Neuronal stem cell (in vitro differentiated cells): ENCODE measurements around the gene FAM43B. TPM values are rescaled to one million over a fixed set of nuclear protein-coding genes. Genes with fewer than 3 reads are reported as not detected.

Experiments
- DNase-seq: peaks from one replicate; pipeline ENCODE4 v3.0.0-alpha.2; 2013; ENCODE audit warnings: low spot score
- H2AFZ ChIP-seq: one replicate; pipeline ENCODE4 v1.6.1; 2013; ENCODE audit warnings: mild to moderate bottlenecking, low read length, inconsistent platforms
- H2AK5ac ChIP-seq: 2 replicates; pipeline ENCODE4 v1.6.1; 2013; ENCODE audit warnings: low read depth, mild to moderate bottlenecking, inconsistent platforms, low read length, moderate library complexity, mixed read lengths
- H2BK120ac ChIP-seq: 2 replicates; pipeline ENCODE4 v1.6.1; 2013; ENCODE audit warnings: low read depth, mild to moderate bottlenecking, inconsistent platforms, low read length, moderate library complexity, mixed read lengths
- H2BK12ac ChIP-seq: one replicate; pipeline ENCODE4 v1.6.1; 2013; ENCODE audit warnings: low read length, inconsistent platforms
- H2BK15ac ChIP-seq: 2 replicates; pipeline ENCODE4 v1.6.1; 2013; ENCODE audit warnings: mild to moderate bottlenecking, low read length, inconsistent platforms, mixed read lengths
- H2BK5ac ChIP-seq: one replicate; pipeline ENCODE4 v1.6.1; 2013; ENCODE audit warnings: inconsistent platforms, mild to moderate bottlenecking, low read length, moderate library complexity
- H3K14ac ChIP-seq: one replicate; pipeline ENCODE4 v1.6.1; 2013; ENCODE audit warnings: low read length, inconsistent platforms
- H3K18ac ChIP-seq: 2 replicates; pipeline ENCODE4 v1.6.1; 2013; ENCODE audit warnings: low read length, inconsistent platforms
- H3K23ac ChIP-seq: 2 replicates; pipeline ENCODE4 v1.6.1; 2013; ENCODE audit warnings: low read depth, mild to moderate bottlenecking, mixed read lengths, low read length, inconsistent platforms; ENCODE audit not compliant: poor library complexity
- H3K27ac ChIP-seq: replicated peaks from 3 replicates; pipeline ENCODE4 v1.5.1; 2013; ENCODE audit warnings: low read length, inconsistent platforms
- H3K27me3 ChIP-seq, 3 experiments: 2 replicates each; pipeline ENCODE4 v1.6.1; 2013; ENCODE audit warnings: low read length in 3 of 3, mild to moderate bottlenecking in 2 of 3, inconsistent platforms in 1 of 3, low read depth in 1 of 3, mixed read lengths in 1 of 3, moderate library complexity in 1 of 3; ENCODE audit not compliant: control insufficient read depth in 3 of 3, insufficient read depth in 3 of 3
- H3K36me3 ChIP-seq, 2 donors: replicated peaks in 1 of 2; 2 replicates each; pipeline ENCODE4 v1.6.1; 2013; ENCODE audit warnings: low read length in 2 of 2; ENCODE audit not compliant: control insufficient read depth in 2 of 2, insufficient read depth in 2 of 2
- H3K4ac ChIP-seq: 2 replicates; pipeline ENCODE4 v1.6.1; 2013; ENCODE audit warnings: inconsistent platforms, mild to moderate bottlenecking, low read length, moderate library complexity
- H3K4me1 ChIP-seq, 2 donors: 1 replicate in 1 of 2; 2 replicates in 1 of 2; pipeline ENCODE4 v1.6.1; 2013; ENCODE audit warnings: low read length in 2 of 2, low read depth in 1 of 2; ENCODE audit not compliant: control insufficient read depth in 2 of 2, insufficient read depth in 1 of 2
- H3K4me2 ChIP-seq: one replicate; pipeline ENCODE4 v1.6.1; 2013; ENCODE audit warnings: mild to moderate bottlenecking, low read length, inconsistent platforms; ENCODE audit not compliant: insufficient read depth, poor library complexity, severe bottlenecking
- H3K4me3 ChIP-seq, 2 donors: 2 replicates each; pipeline ENCODE4 v1.5.1; 2013; ENCODE audit warnings: low read length in 2 of 2, mild to moderate bottlenecking in 2 of 2, inconsistent platforms in 1 of 2, moderate library complexity in 1 of 2
- H3K79me1 ChIP-seq: one replicate; pipeline ENCODE4 v1.6.1; 2013; ENCODE audit warnings: low read depth, mild to moderate bottlenecking, inconsistent platforms, low read length, moderate library complexity
- H3K9ac ChIP-seq: one replicate; pipeline ENCODE4 v1.6.1; 2013; ENCODE audit warnings: mild to moderate bottlenecking, low read depth, low read length, inconsistent platforms; ENCODE audit not compliant: poor library complexity
- H3K9me3 ChIP-seq, 2 donors: replicated peaks in 1 of 2; 2 replicates each; pipeline versions ENCODE3 to v1.6.1; 2013; ENCODE audit warnings: low read length in 2 of 2, mild to moderate bottlenecking in 2 of 2, inconsistent platforms in 1 of 2, low read depth in 1 of 2, mixed read lengths in 1 of 2, moderate library complexity in 1 of 2; ENCODE audit not compliant: control insufficient read depth in 2 of 2, insufficient read depth in 1 of 2
- H4K8ac ChIP-seq: one replicate; pipeline ENCODE4 v1.6.1; 2013; ENCODE audit warnings: low read depth, mild to moderate bottlenecking, inconsistent platforms, low read length, moderate library complexity
- H4K91ac ChIP-seq: one replicate; pipeline ENCODE4 v1.6.1; 2013; ENCODE audit warnings: low read length, low read depth, mild to moderate bottlenecking, inconsistent platforms; ENCODE audit not compliant: poor library complexity
- whole genome bisulfite sequencing, 2 donors: extraction: QIAGEN DNeasy Blood & Tissue Kit; methylation state at CpG; one replicate each; pipeline ENCODE4 v1.1.7; 2013; ENCODE audit warnings: missing lambda C conversion rate in 2 of 2, mixed read lengths in 1 of 2; ENCODE audit not compliant: insufficient read length in 2 of 2, insufficient replicate concordance in 1 of 2; ENCODE audit errors: extremely low coverage in 2 of 2; 5-methylcytosine and 5-hydroxymethylcytosine counted together
- polyA plus RNA-seq, 2 experiments: library from polyadenylated mRNA; stranded (reverse); fragments of 200-250 nt; gene quantifications; one replicate each; pipeline ENCODE4 v1.2.3, GENCODE V29; 2013

The FAM43B gene
- polyA plus RNA-seq (2013, experiment 1 of 2) = 1.6 TPM
- polyA plus RNA-seq (2013, experiment 2 of 2) = 1.5 TPM

- no peaks in the 10 kb centered on the region for H3K36me3 ChIP-seq
- peaks cover 19 to 78% (median 54%) of the 10 kb centered on the region in 3 experiments for H3K27me3 ChIP-seq
- peak within 1 kb of the TSS; percentile 53 for H4K91ac ChIP-seq
- H2AK5ac ChIP-seq = peak within 1 kb of the TSS; percentile 70
- peak within 1 kb of the TSS; percentile 71 for H3K14ac ChIP-seq
- H3K27ac ChIP-seq = peak within 1 kb of the TSS; percentile 55
- no peak within 1 kb of the TSS for H3K4ac ChIP-seq
- peak within 1 kb of the TSS; percentile 94 for H2BK15ac ChIP-seq
- H3K4me3 ChIP-seq = peak within 1 kb of the TSS; percentile 46 to 83
- H2BK5ac ChIP-seq = peak within 1 kb of the TSS; percentile 19
- peak within 1 kb of the TSS; percentile 100 for H3K4me2 ChIP-seq
- H2BK120ac ChIP-seq = no peak within 1 kb of the TSS
- peak within 1 kb of the TSS; percentile 86 for H2AFZ ChIP-seq
- H4K8ac ChIP-seq = peak within 1 kb of the TSS; percentile 48
- H3K23ac ChIP-seq = peak within 1 kb of the TSS; percentile 93
- H2BK12ac ChIP-seq = peak within 1 kb of the TSS; percentile 94
- H3K9me3 ChIP-seq = no peaks in the 10 kb centered on the region
- no CpG with 5 or more reads among the region's 47 CpGs for WGBS, 2 donors
- peak within 1 kb of the TSS; percentile 94 for H3K18ac ChIP-seq
- H3K4me1 ChIP-seq = peaks cover 0 to 9% of the 10 kb centered on the region in 2 donors
- peak; percentile 80 for DNase-seq
- no peaks in the 10 kb centered on the region for H3K79me1 ChIP-seq
- H3K9ac ChIP-seq = peak within 1 kb of the TSS; percentile 92
Measured at GRCh38 chr1:20551945-20552727, at the start of gene FAM43B. Gene FAM43B (plus strand): TSS chr1:20552573. CDS start chr1:20552974, 401 bp downstream.

- H3K36me3 ChIP-seq = peaks cover 13 to 45% of the 10 kb centered on the region in 2 donors
- no peak overlapping the region for H3K4me2 ChIP-seq
- H3K4me3 ChIP-seq = no peak overlapping the region
- no peak overlapping the region for H3K27ac ChIP-seq
- H3K23ac ChIP-seq = no peak overlapping the region
- no peaks in the 10 kb centered on the region for H3K9me3 ChIP-seq
- no peak for DNase-seq
- no peak overlapping the region for H4K91ac ChIP-seq
- no peak overlapping the region for H3K4ac ChIP-seq
- H2BK120ac ChIP-seq = no peak overlapping the region
- no peak overlapping the region for H2BK5ac ChIP-seq
- no peaks in the 10 kb centered on the region for H3K27me3 ChIP-seq
- H3K14ac ChIP-seq = no peak overlapping the region
- no peak overlapping the region for H2AFZ ChIP-seq
- H4K8ac ChIP-seq = no peak overlapping the region
- H3K9ac ChIP-seq = no peak overlapping the region
- no peak overlapping the region for H2BK12ac ChIP-seq
- no peak overlapping the region for H3K18ac ChIP-seq
- H2AK5ac ChIP-seq = no peak overlapping the region
- peaks cover 0 to 3% of the 10 kb centered on the region in 2 donors for H3K4me1 ChIP-seq
- peaks cover 4% of the 10 kb centered on the region for H3K79me1 ChIP-seq
- no CpG with 5 or more reads among the region's 1 CpG for WGBS, 2 donors
- no peak overlapping the region for H2BK15ac ChIP-seq
Measured at GRCh38 chr1:20505488-20505887, 46.9 kb upstream of the FAM43B start.

GRCh38 chr1:20507248-20507563 lies 45.2 kb upstream of the FAM43B start:
- Histone ChIP-seq H2BK15ac (no peak overlapping the region), H2AK5ac (no peak overlapping the region), H3K9ac (no peak overlapping the region), H3K79me1 (peaks cover 4% of the 10 kb centered on the region), H3K23ac (no peak overlapping the region), H2BK120ac (no peak overlapping the region), H3K27me3 (peaks cover 0 to 7% (median 7%) of the 10 kb centered on the region in 3 experiments), H2BK5ac (no peak overlapping the region), H3K14ac (no peak overlapping the region), H3K4me2 (peak overlapping the region; percentile 78), H2AFZ (no peak overlapping the region), H3K18ac (no peak overlapping the region), H3K4me1 (peaks cover 0 to 3% of the 10 kb centered on the region in 2 donors), H3K4ac (no peak overlapping the region), H3K36me3 (peaks cover 0 to 28% of the 10 kb centered on the region in 2 donors), H3K4me3 (peak overlapping the region; percentile 84 to 97), H2BK12ac (no peak overlapping the region), H4K8ac (no peak overlapping the region), H3K9me3 (no peaks in the 10 kb centered on the region), H4K91ac (no peak overlapping the region), H3K27ac (no peak overlapping the region)
- WGBS, 2 donors = no CpG with 5 or more reads among the region's 5 CpGs
- no peak for DNase-seq

- no CpG with 5 or more reads among the region's 58 CpGs for WGBS, 2 donors
Measured at GRCh38 chr1:20507564-20508410, 44.6 kb upstream of the FAM43B start, which contains the start of gene MUL1. Gene MUL1 (minus strand): TSS chr1:20508151. CDS start chr1:20508024, 127 bp downstream.

More at GRCh38 chr1:20507564-20508410, 44.6 kb upstream of the FAM43B start, which contains the start of gene MUL1:
- DNase-seq = peak; percentile 89
- Histone ChIP-seq H3K14ac (peak within 1 kb of the TSS; percentile 49), H2BK15ac (no peak within 1 kb of the TSS), H2AFZ (peak within 1 kb of the TSS; percentile 93), H3K23ac (peak within 1 kb of the TSS; percentile 99), H2AK5ac (peak within 1 kb of the TSS; percentile 16), H3K4ac (no peak within 1 kb of the TSS), H2BK5ac (no peak within 1 kb of the TSS), H3K36me3 (peaks cover 0 to 24% of the 10 kb centered on the region in 2 donors), H3K18ac (peak within 1 kb of the TSS; percentile 86), H3K79me1 (peaks cover 4% of the 10 kb centered on the region), H3K4me1 (peaks cover 0 to 3% of the 10 kb centered on the region in 2 donors), H2BK12ac (no peak within 1 kb of the TSS), H3K4me3 (peak within 1 kb of the TSS; percentile 84 to 97), H3K27ac (no peak within 1 kb of the TSS), H3K9ac (peak within 1 kb of the TSS; percentile 89), H3K9me3 (no peaks in the 10 kb centered on the region), H3K27me3 (peaks cover 0 to 8% (median 7%) of the 10 kb centered on the region in 3 experiments), H3K4me2 (peak within 1 kb of the TSS; percentile 78), H4K91ac (no peak within 1 kb of the TSS), H2BK120ac (no peak within 1 kb of the TSS), H4K8ac (no peak within 1 kb of the TSS)
